Hepatic stellate cell (primary cell): ENCODE results near the gene PCED1A.

Source experiments
- DNase-seq: peaks from one replicate; pipeline ENCODE4 v3.0.0; 2011; ENCODE audit warnings: low spot score

PCED1A gene

DNA sequence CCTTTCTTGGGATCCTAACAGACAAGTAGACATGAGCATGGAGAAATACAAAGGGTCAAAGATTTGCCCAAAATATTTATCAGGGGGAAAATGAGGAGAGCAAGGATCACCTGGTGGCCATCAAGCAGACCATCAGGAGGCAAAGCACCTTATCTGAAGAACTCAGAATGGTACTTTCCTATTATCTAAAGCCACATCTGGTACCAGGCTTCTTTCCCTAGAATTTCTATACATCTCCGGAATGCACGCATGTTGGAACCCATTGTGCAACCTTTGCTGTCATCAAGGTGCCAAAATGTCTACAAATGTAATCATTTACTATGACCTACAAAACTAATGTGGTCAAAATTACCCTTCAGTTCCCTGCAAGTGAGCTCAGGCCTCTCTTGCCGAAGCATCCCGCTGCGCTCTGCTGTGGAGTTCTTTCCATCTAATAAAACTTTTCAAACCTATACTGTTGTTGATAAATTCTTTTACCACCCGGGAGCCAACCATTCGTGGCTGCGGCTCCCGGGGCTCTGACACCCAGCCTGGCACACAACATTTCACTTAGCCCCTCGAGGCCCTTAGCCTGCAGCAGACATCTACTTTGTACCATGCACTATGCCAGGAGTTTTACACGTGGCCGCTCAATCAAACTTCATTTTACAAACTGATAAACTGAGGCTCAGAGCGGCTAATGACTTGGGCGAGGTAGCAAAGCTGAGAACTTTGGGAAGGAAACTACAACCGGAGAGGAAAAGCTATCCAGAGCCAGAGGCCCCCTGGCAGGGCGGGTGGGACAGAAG lies 36.2 kb downstream of the PCED1A start:
- no peak for DNase-seq

DNA sequence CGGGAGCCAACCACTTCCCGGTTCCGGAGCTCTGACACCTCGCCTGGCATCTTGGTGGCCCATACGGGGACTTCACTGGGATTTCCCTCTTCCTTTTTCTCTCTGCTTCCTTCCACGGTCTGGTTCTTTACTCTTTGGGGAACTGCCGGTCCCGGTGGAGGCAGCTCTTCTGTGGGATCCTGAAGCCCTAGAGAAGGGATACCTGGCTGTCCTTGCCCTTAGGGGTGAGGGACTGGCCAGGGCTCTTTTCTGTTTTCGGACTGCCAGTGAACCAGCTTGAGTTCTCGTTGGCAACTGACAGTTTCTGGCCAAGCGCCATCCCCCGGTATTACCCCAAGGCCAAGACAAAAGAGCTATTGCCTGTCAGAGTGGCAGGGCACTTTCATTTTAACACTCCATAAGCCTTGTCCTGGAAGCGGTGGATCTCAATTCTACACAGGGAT lies 39.1 kb downstream of the PCED1A start:
- DNase-seq, result no peak

GRCh38 chr20:2800521-2801285 lies 39.8 kb downstream of the PCED1A start, which contains the start of gene CPXM1:
Gene CPXM1, minus strand, starts transcription at chr20:2800627. Its CDS starts 55 bp downstream, at chr20:2800572.
- DNase-seq, result no peak

GRCh38 chr20:2799688-2800520 lies 40.6 kb downstream of the PCED1A start:
- DNase-seq, result no peak

DNA sequence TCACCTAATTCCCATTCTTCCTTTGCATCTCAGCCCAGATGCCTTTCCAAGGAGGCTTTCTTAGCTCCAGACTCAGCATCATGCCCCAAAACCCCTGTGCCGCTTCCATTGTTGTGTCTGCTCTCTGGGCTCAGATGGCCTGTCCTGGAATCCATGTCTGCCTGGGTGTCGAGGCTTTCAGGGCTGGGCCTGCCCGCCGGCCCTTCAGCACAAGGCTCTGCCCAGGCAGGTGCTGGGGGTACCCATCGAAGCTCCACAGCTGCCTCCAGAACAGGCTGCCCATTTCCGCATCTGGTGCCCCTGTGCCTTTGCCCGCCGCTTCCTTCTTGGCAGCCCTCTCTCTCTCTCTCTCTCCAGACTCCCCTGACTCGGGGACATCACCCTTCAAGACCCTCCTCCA lies 41.2 kb downstream of the PCED1A start:
- no peak for DNase-seq

- DNase-seq, result no peak
Observed at GRCh38 chr20:2798814-2799213, 41.6 kb downstream of the PCED1A start.

GRCh38 chr20:2798095-2798805 lies 42.2 kb downstream of the PCED1A start:
- DNase-seq, result no peak

DNA sequence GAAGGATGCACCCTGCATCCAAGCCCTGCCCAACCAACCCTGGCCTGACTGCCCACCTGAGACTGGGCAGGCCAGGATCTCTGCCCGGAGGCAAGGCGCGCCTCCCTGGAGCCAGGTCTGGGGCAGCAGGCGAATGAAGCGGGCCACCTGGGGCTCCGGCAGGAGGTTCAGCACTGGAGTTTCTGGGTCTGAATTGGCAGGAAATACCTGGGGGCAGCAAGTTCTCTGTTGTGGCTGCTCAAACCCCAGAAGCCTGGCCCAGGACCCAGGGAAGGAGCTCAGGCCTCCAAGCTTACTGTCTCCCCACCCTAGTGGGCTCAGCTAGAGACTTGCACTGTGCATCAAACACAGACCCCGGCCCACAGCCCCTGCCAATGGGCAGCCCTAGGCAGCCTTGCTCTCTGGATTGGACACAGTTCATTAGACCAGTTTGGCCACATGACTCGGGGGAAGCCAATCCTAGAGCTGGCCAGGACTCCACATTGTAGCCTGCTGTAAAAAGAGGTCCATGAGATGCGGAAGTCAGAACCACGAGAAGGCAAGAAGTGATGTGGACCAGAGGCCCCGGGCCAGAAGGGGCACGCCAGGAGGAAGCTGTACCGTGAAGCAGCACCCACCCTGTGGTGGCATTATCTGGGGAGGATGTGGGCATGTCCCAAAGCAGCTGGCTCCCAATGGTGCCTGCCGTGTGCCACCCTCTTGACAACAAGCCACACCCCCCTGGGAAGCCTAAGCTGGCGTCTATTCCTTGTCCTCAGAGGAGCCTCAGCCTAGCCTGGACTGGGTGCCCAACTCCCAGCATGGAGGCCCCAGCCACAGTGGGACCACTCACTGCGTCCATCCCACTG lies 43.1 kb downstream of the PCED1A start:
- DNase-seq, result no peak

GRCh38 chr20:2796011-2796660 lies 44.3 kb downstream of the PCED1A start:
- DNase-seq, result no peak

DNA sequence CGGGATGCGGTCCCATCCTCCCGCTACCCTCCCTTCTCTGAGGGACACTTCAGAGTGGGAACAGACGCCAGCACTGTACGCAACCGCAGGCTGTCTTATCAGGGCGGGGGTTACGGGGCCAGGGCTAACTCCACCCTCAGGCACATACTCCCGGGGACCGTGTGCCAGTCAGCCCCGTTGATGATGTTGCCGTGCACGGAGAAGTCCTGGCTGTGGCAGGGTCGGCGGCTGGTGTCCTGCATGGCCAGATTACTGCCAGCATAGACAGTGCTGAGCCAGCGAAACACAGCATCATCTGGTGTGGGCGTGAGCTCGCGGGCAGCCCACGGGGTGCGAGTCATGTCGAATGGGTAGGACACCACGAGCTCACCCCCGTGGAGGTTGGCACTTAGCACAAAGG lies 45.0 kb downstream of the PCED1A start:
- no peak for DNase-seq

GRCh38 chr20:2794866-2795447 lies 45.5 kb downstream of the PCED1A start:
- no peak for DNase-seq

DNA sequence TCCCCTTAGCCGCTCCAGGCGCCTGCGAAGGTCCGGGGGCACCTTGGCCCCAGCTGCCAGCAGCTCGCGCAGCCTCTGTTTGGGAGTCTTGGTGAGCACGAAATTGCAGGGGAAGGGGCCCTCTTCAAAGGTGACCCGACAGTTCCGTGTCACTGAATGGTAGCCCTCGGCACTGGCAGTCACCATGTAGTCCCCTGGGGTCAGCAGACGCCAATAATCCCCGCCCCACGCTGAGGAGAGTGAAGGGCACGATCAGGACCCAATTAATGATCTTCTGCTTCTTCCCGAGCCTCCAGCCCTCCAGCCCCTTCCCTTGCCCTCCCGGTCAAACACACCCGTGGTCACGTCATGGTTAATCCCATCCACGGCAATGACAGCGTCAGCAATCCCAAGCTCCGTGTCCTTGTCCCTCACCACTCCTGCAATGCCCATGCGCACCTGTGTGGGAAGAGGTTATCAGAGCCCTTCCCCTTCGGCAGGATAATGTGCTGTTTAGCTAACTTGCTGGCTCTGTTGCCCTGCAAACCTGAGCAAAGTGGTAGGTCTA lies 46.2 kb downstream of the PCED1A start:
- no peak for DNase-seq

DNA sequence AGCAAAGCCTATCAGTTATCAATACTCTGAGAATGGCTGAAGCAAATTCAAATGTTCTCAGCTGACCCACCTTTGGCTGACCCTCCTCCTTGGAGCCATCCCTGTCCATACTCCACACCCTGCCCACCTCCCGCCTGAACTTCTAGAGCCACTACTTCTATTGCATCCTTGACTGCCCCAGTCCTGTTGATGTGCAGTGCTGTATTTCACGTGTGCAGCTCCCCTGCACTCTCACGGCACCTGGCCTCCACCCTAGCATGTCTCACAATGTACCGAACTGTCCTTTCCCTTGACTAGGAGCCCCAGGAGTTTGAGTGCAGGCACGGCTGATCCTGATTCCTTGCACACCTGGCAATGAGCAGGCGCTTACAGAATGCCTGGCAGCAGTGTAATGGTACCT lies 47.0 kb downstream of the PCED1A start:
- no peak for DNase-seq
